ENCODE measurements around the gene PPP2R2C.

GRCh38 chr4:6467600-6467999, 4.8 kb downstream of the PPP2R2C start:
- TF ChIP-seq EZH2 (IDR thresholded peaks at IDR 0.05; ENCODE audit: insufficient read depth, poor library complexity, severe bottlenecking), result no peak
- TF ChIP-seq EZH2phosphoT487 (IDR thresholded peaks at IDR 0.05; ENCODE audit: insufficient read depth, low read depth), result no peak
